ENCODE results near the gene NRXN3.

DNA sequence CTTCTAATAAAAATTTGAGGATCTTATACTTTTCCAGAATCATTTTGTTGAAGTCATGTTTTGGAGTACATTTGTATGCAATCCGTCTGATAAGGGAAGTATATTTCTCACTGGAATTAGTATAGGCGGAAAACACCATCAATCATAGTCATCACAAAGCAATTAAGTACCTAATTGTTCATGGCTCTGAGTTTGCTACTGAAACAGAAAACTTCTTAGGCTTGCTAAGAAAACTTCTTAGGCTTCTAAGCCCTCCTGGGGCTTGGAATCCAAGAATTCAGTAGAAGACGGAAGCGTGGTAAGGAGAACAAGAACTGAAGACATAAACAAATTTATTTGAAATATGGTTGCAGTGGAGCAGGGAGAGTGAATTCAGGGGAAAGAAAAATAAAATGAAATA is 1404.9 kb downstream of the NRXN3 start:
- TF ChIP-seq, protein P1, sequence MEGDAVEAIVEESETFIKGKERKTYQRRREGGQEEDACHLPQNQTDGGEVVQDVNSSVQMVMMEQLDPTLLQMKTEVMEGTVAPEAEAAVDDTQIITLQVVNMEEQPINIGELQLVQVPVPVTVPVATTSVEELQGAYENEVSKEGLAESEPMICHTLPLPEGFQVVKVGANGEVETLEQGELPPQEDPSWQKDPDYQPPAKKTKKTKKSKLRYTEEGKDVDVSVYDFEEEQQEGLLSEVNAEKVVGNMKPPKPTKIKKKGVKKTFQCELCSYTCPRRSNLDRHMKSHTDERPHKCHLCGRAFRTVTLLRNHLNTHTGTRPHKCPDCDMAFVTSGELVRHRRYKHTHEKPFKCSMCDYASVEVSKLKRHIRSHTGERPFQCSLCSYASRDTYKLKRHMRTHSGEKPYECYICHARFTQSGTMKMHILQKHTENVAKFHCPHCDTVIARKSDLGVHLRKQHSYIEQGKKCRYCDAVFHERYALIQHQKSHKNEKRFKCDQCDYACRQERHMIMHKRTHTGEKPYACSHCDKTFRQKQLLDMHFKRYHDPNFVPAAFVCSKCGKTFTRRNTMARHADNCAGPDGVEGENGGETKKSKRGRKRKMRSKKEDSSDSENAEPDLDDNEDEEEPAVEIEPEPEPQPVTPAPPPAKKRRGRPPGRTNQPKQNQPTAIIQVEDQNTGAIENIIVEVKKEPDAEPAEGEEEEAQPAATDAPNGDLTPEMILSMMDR (IDR thresholded peaks at IDR 0.05): no peak
- TF ChIP-seq POLR2AphosphoS5 (IDR thresholded peaks at IDR 0.05; ENCODE audit: low read depth, low read length): no peak
- no peak for TF ChIP-seq TCF7L2 (IDR thresholded peaks at IDR 0.05; ENCODE audit: low read depth, low read length)
- TF ChIP-seq, protein P2, sequence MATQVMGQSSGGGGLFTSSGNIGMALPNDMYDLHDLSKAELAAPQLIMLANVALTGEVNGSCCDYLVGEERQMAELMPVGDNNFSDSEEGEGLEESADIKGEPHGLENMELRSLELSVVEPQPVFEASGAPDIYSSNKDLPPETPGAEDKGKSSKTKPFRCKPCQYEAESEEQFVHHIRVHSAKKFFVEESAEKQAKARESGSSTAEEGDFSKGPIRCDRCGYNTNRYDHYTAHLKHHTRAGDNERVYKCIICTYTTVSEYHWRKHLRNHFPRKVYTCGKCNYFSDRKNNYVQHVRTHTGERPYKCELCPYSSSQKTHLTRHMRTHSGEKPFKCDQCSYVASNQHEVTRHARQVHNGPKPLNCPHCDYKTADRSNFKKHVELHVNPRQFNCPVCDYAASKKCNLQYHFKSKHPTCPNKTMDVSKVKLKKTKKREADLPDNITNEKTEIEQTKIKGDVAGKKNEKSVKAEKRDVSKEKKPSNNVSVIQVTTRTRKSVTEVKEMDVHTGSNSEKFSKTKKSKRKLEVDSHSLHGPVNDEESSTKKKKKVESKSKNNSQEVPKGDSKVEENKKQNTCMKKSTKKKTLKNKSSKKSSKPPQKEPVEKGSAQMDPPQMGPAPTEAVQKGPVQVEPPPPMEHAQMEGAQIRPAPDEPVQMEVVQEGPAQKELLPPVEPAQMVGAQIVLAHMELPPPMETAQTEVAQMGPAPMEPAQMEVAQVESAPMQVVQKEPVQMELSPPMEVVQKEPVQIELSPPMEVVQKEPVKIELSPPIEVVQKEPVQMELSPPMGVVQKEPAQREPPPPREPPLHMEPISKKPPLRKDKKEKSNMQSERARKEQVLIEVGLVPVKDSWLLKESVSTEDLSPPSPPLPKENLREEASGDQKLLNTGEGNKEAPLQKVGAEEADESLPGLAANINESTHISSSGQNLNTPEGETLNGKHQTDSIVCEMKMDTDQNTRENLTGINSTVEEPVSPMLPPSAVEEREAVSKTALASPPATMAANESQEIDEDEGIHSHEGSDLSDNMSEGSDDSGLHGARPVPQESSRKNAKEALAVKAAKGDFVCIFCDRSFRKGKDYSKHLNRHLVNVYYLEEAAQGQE (IDR thresholded peaks at IDR 0.05; ENCODE audit: insufficient read depth in 1 of 2, low read depth in 2 of 2, low read length in 1 of 2): no peak
- no peak for TF ChIP-seq SIN3A (IDR thresholded peaks at IDR 0.05; ENCODE audit: borderline replicate concordance, insufficient read depth, low read depth, low read length)

All from Panc1 (cell line).